Endometrial microvascular endothelial cells (primary cell): ENCODE data around the gene NRIP1. TPM values are rescaled to one million over a fixed set of nuclear protein-coding genes. Genes with fewer than 3 reads are reported as not detected.

Source experiments
- in situ Hi-C: cut with HindIII; loops from 2 replicates; pipeline ENCODE4 v1.10.0; 2017; ENCODE audit warnings: low sequenced_read_pairs, low pct_unique_long_range_greater_than_20kb; ENCODE audit errors: inconsistent ontology term
- total RNA-seq: library from RNA; depleted of rRNA; stranded (reverse); fragments of >200 nt; gene quantifications from one replicate; pipeline ENCODE4 v1.2.3, GENCODE V29; 2015; ENCODE audit errors: inconsistent ontology term

The NRIP1 gene
- total RNA-seq, 1 donor from 2014 or later = 46.8 TPM

- in situ Hi-C loops = no loop called here
These were observed 69.6 kb downstream of the NRIP1 start for GRCh38 chr21:14995226-14995625.

- in situ Hi-C loops = no loop called here
These were observed 71.7 kb downstream of the NRIP1 start for GRCh38 chr21:14993115-14993514.

- in situ Hi-C loops = no loop called here
These were observed 72.8 kb downstream of the NRIP1 start for GRCh38 chr21:14991957-14992356.

GRCh38 chr21:14989359-14989758 lies 75.4 kb downstream of the NRIP1 start:
- in situ Hi-C loops = loop anchor here (10.0 kb wide), 1 partner anchor 65 kb away; no protein-coding TSS in a partner anchor

GRCh38 chr21:14988760-14989159 lies 76.0 kb downstream of the NRIP1 start:
- in situ Hi-C loops = loop anchor here (10.0 kb wide), 1 partner anchor 66 kb away; no protein-coding TSS in a partner anchor

- in situ Hi-C loops = loop anchor here (10.0 kb wide), 1 partner anchor 67 kb away; no protein-coding TSS in a partner anchor
These were observed 77.2 kb downstream of the NRIP1 start for GRCh38 chr21:14987370-14988170.

- in situ Hi-C loops = loop anchor here (10.0 kb wide), 1 partner anchor 69 kb away; no protein-coding TSS in a partner anchor
These were observed 79.5 kb downstream of the NRIP1 start for GRCh38 chr21:14985306-14985705.

GRCh38 chr21:14982336-14982735 lies 82.5 kb downstream of the NRIP1 start:
- in situ Hi-C loops = loop anchor here (10.0 kb wide), 1 partner anchor 72 kb away; no protein-coding TSS in a partner anchor

GRCh38 chr21:14981246-14981645 lies 83.6 kb downstream of the NRIP1 start:
- in situ Hi-C loops = loop anchor here (10.0 kb wide), 1 partner anchor 74 kb away; no protein-coding TSS in a partner anchor

- in situ Hi-C loops = no loop called here
These were observed 85.5 kb downstream of the NRIP1 start for GRCh38 chr21:14979264-14979663.

- in situ Hi-C loops = no loop called here
These were observed 87.0 kb downstream of the NRIP1 start for GRCh38 chr21:14977814-14978213.

- in situ Hi-C loops = no loop called here
These were observed 89.5 kb downstream of the NRIP1 start for GRCh38 chr21:14975136-14975919.

- in situ Hi-C loops = loop anchor here (25.0 kb wide), 1 partner anchor 110 kb away; no protein-coding TSS in a partner anchor
These were observed 92.1 kb downstream of the NRIP1 start for GRCh38 chr21:14972678-14973077.

- in situ Hi-C loops = loop anchor here (25.0 kb wide), 1 partner anchor 107 kb away; no protein-coding TSS in a partner anchor
These were observed 96.0 kb downstream of the NRIP1 start for GRCh38 chr21:14968821-14969220.

GRCh38 chr21:14968029-14968428 lies 96.8 kb downstream of the NRIP1 start:
- in situ Hi-C loops = loop anchor here (25.0 kb wide), 1 partner anchor 106 kb away; no protein-coding TSS in a partner anchor

- in situ Hi-C loops = loop anchor here (25.0 kb wide), 1 partner anchor 102 kb away; no protein-coding TSS in a partner anchor
These were observed 100.2 kb downstream of the NRIP1 start for GRCh38 chr21:14964621-14965020.

- in situ Hi-C loops = loop anchor here (25.0 kb wide), 1 partner anchor 100 kb away; no protein-coding TSS in a partner anchor
These were observed 102.6 kb downstream of the NRIP1 start for GRCh38 chr21:14962217-14962616.

GRCh38 chr21:14961502-14961901 lies 103.3 kb downstream of the NRIP1 start:
- in situ Hi-C loops = loop anchor here (25.0 kb wide), 1 partner anchor 99 kb away; no protein-coding TSS in a partner anchor

- in situ Hi-C loops = loop anchor here (25.0 kb wide), 1 partner anchor 97 kb away; no protein-coding TSS in a partner anchor
These were observed 105.5 kb downstream of the NRIP1 start for GRCh38 chr21:14959343-14959742.
